Measurements from ENCODE around the gene PCDHGA10.
"Not testable (repeated sequence)": the region's sequence is repeated elsewhere in the genome, so short reads cannot be mapped to it uniquely, and the experiment has no call there.

GRCh38 chr5:141394401-141395187 lies 18.2 kb upstream of the PCDHGA10 start:
- TF ChIP-seq CTCF, POLR2A (IDR thresholded peaks at IDR 0.05): not testable (repeated sequence)
